HepG2 (cell line): Measurements from ENCODE around the gene ZDHHC7. TPM values are rescaled to one million over a fixed set of nuclear protein-coding genes. Genes with fewer than 3 reads are reported as not detected.

Source experiments
- HMG20B ChIP-seq: conservative IDR thresholded peaks from 2 replicates; pipeline ENCODE4 v1.6.1; 2016; ENCODE audit warnings: missing genetic modification reagents, missing compliant biosample characterization
- KDM5A ChIP-seq: fragments of 200-600 bp; sonication (generic); IDR thresholded peaks from 2 replicates; pipeline ENCODE4 v1.7.0; 2018; ENCODE audit warnings: antibody characterized with exemption, mild to moderate bottlenecking, low read length, borderline replicate concordance
- MAF1 ChIP-seq: sonication (generic); formaldehyde crosslinking; IDR thresholded peaks from 2 replicates; pipeline ENCODE4 v1.5.0; 2020; ENCODE audit warnings: missing genetic modification reagents, borderline replicate concordance
- PHF8 ChIP-seq: sonication (generic); formaldehyde crosslinking; IDR thresholded peaks from 2 replicates; pipeline ENCODE4 v1.5.0; 2020; ENCODE audit warnings: missing genetic modification reagents
- RAD21 ChIP-seq: fragments of 450-650 bp; formaldehyde crosslinking; IDR thresholded peaks from 2 replicates; pipeline ENCODE4 v1.5.0; 2020; ENCODE audit warnings: mild to moderate bottlenecking
- RARG ChIP-seq: sonication (generic); formaldehyde crosslinking; IDR thresholded peaks from 2 replicates; pipeline ENCODE4 v1.4.0; 2020; ENCODE audit warnings: low read depth, mild to moderate bottlenecking, missing genetic modification reagents
- REL ChIP-seq: sonication (generic); formaldehyde crosslinking; conservative IDR thresholded peaks from 2 replicates; pipeline ENCODE4 v1.8.0; 2022; ENCODE audit warnings: mild to moderate bottlenecking, missing genetic modification reagents, moderate library complexity
- SAP130 ChIP-seq: IDR thresholded peaks from 2 replicates; pipeline ENCODE4 v1.6.1; 2016; ENCODE audit warnings: low read depth
- SETDB1 ChIP-seq: sonication (generic); formaldehyde crosslinking; IDR thresholded peaks from 2 replicates; pipeline ENCODE4 v1.5.1; 2020; ENCODE audit warnings: missing genetic modification reagents, mild to moderate bottlenecking, borderline replicate concordance
- SSRP1 ChIP-seq: IDR thresholded peaks from 2 replicates; pipeline ENCODE4 v1.6.1; 2016; ENCODE audit warnings: control low read depth
- TEAD3 ChIP-seq: optimal IDR thresholded peaks from 2 replicates; pipeline ENCODE3; 2016; ENCODE audit warnings: borderline replicate concordance
- THYN1 ChIP-seq: sonication (generic); formaldehyde crosslinking; IDR thresholded peaks from 2 replicates; pipeline ENCODE4 v1.8.1; 2023; ENCODE audit warnings: low read depth, mild to moderate bottlenecking, moderate library complexity, missing genetic modification reagents, borderline replicate concordance
- ZNF101 ChIP-seq: sonication (generic); formaldehyde crosslinking; IDR thresholded peaks from 2 replicates; pipeline ENCODE4 v1.4.0; 2020; ENCODE audit warnings: mild to moderate bottlenecking, low read depth, missing genetic modification reagents, borderline replicate concordance
- ZNF20 ChIP-seq: sonication (generic); formaldehyde crosslinking; IDR thresholded peaks from 2 replicates; pipeline ENCODE4 v1.4.0; 2020; ENCODE audit warnings: mild to moderate bottlenecking, moderate library complexity, missing genetic modification reagents
- ZNF205 ChIP-seq: IDR thresholded peaks from 2 replicates; pipeline ENCODE4 v1.6.1; 2018; ENCODE audit warnings: missing biosample characterization, missing genetic modification reagents
- ZNF775 ChIP-seq: sonication (generic); formaldehyde crosslinking; IDR thresholded peaks from 2 replicates; pipeline ENCODE4 v1.4.0; 2020; ENCODE audit warnings: missing genetic modification reagents, mild to moderate bottlenecking, moderate library complexity, borderline replicate concordance
- ZNF788 ChIP-seq: sonication (generic); formaldehyde crosslinking; IDR thresholded peaks from 2 replicates; pipeline ENCODE4 v1.5.0; 2020; ENCODE audit warnings: mild to moderate bottlenecking, missing genetic modification reagents, borderline replicate concordance
- polyA plus RNA-seq, 8 experiments: library from polyadenylated mRNA; depleted of rRNA in 3 of 8; stranded (reverse) in 7 of 8; unstranded in 1 of 8; fragments of >200 nt; fragmentation: Illumina TruSeq in 4 of 8; extraction: Trizol in 4 of 8; gene quantifications; 2 replicates each; pipeline versions ENCODE4 v1.2.1 to v1.2.3, GENCODE V29; 2011 to 2016; ENCODE audit warnings: low read depth in 4 of 8, missing spikeins in 1 of 8, mixed read lengths in 1 of 8; ENCODE audit not compliant: insufficient read depth in 1 of 8
- total RNA-seq, 5 experiments: library from RNA; depleted of rRNA; stranded (reverse); fragments of >200 nt; fragmentation: Illumina TruSeq; extraction: Trizol; gene quantifications; 2 replicates each; pipeline ENCODE4 v1.2.3, GENCODE V29; 2016; ENCODE audit warnings: low read depth in 1 of 5
- TF ChIP-seq, protein P1 (sequence below): IDR thresholded peaks from 2 replicates; pipeline ENCODE4 v1.6.1; 2016; ENCODE audit warnings: low read depth, control low read depth
- TF ChIP-seq, protein P2 (sequence below): sonication (generic); formaldehyde crosslinking; IDR thresholded peaks from 2 replicates; pipeline ENCODE4 v1.5.0; 2020; ENCODE audit warnings: mild to moderate bottlenecking, low read depth, missing genetic modification reagents, borderline replicate concordance
- TF ChIP-seq, protein P3 (sequence below): sonication (generic); formaldehyde crosslinking; IDR thresholded peaks from 2 replicates; pipeline ENCODE4 v1.4.0; 2020; ENCODE audit warnings: mild to moderate bottlenecking, missing genetic modification reagents
- TF ChIP-seq, protein P4 (sequence below): IDR thresholded peaks from 2 replicates; pipeline ENCODE4 v1.6.1; 2016; ENCODE audit warnings: low read depth, borderline replicate concordance
- TF ChIP-seq, protein P5 (sequence below): sonication (generic); formaldehyde crosslinking; IDR thresholded peaks from 2 replicates; pipeline ENCODE4 v1.4.0; 2020; ENCODE audit warnings: missing genetic modification reagents; ENCODE audit errors: not compliant biosample characterization
- TF ChIP-seq, protein P6 (sequence below): sonication (generic); formaldehyde crosslinking; IDR thresholded peaks from 2 replicates; pipeline ENCODE4 v1.8.1; 2022; ENCODE audit warnings: low read depth, mild to moderate bottlenecking, missing genetic modification reagents

The ZDHHC7 gene
- total and polyA plus RNA-seq, 2 of the 13 experiments (the other 11 are each of a cell fraction or from before 2014, with no cell fraction given) = 46.8 to 67.6 TPM

DNA sequence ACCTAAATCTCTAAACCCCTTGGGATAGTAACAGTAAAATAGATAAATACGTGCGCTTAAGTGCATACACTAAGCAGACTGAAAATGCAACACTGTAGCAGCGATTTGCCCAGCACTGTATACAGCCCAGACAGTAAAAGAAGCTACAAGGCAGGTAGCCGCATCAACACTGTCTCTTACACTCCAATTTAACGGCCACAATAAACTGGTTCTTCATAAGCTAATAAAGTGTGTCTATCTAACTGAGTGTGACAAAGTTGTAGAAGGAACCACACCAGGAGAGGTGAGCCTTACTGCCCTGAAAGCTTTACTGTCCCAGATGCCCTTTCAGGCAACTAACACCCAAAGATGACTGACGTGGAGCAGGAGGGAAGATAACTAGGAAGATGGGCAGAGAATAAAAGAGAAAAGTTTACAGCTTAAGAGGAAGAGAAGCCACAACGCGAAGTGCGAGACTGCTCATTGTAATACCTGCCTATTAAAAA, 847 bp downstream of the ZDHHC7 start (continued):
- TF ChIP-seq, protein P1, sequence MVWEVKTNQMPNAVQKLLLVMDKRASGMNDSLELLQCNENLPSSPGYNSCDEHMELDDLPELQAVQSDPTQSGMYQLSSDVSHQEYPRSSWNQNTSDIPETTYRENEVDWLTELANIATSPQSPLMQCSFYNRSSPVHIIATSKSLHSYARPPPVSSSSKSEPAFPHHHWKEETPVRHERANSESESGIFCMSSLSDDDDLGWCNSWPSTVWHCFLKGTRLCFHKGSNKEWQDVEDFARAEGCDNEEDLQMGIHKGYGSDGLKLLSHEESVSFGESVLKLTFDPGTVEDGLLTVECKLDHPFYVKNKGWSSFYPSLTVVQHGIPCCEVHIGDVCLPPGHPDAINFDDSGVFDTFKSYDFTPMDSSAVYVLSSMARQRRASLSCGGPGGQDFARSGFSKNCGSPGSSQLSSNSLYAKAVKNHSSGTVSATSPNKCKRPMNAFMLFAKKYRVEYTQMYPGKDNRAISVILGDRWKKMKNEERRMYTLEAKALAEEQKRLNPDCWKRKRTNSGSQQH = peak; percentile 21; the same call in 1 of the 2 replicates
- no peak for TF ChIP-seq RAD21 (CRISPR knock-in tag)
- TF ChIP-seq ZNF775 (CRISPR knock-in tag) = no peak
- TF ChIP-seq KDM5A = no peak
- no peak for TF ChIP-seq ZNF20 (CRISPR knock-in tag)
- TF ChIP-seq, protein P2, sequence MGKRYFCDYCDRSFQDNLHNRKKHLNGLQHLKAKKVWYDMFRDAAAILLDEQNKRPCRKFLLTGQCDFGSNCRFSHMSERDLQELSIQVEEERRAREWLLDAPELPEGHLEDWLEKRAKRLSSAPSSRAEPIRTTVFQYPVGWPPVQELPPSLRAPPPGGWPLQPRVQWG (CRISPR knock-in tag) = no peak
- TF ChIP-seq ZNF101 (CRISPR knock-in tag) = no peak
- no peak for TF ChIP-seq PHF8
- no peak for TF ChIP-seq MAF1
- no peak for TF ChIP-seq ZNF788 (CRISPR knock-in tag)
- no peak for TF ChIP-seq RARG (CRISPR knock-in tag)
- TF ChIP-seq, protein P3, sequence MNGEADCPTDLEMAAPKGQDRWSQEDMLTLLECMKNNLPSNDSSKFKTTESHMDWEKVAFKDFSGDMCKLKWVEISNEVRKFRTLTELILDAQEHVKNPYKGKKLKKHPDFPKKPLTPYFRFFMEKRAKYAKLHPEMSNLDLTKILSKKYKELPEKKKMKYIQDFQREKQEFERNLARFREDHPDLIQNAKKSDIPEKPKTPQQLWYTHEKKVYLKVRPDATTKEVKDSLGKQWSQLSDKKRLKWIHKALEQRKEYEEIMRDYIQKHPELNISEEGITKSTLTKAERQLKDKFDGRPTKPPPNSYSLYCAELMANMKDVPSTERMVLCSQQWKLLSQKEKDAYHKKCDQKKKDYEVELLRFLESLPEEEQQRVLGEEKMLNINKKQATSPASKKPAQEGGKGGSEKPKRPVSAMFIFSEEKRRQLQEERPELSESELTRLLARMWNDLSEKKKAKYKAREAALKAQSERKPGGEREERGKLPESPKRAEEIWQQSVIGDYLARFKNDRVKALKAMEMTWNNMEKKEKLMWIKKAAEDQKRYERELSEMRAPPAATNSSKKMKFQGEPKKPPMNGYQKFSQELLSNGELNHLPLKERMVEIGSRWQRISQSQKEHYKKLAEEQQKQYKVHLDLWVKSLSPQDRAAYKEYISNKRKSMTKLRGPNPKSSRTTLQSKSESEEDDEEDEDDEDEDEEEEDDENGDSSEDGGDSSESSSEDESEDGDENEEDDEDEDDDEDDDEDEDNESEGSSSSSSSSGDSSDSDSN (CRISPR knock-in tag) = no peak; the same call in 1 of the 2 replicates
- TF ChIP-seq SAP130 (CRISPR knock-in tag) = 0 out of 2 replicates have a peak, but pooled peaks have one; percentile 20
- no peak for TF ChIP-seq TEAD3
- TF ChIP-seq, protein P4, sequence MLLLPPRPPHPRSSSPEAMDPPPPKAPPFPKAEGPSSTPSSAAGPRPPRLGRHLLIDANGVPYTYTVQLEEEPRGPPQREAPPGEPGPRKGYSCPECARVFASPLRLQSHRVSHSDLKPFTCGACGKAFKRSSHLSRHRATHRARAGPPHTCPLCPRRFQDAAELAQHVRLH (CRISPR knock-in tag) = no peak
- no peak for TF ChIP-seq HMG20B
- no peak; the same call in 1 of the 2 replicates for TF ChIP-seq REL (CRISPR knock-in tag)
- TF ChIP-seq, protein P5, sequence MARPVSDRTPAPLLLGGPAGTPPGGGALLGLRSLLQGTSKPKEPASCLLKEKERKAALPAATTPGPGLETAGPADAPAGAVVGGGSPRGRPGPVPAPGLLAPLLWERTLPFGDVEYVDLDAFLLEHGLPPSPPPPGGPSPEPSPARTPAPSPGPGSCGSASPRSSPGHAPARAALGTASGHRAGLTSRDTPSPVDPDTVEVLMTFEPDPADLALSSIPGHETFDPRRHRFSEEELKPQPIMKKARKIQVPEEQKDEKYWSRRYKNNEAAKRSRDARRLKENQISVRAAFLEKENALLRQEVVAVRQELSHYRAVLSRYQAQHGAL (CRISPR knock-in tag) = no peak
- no peak for TF ChIP-seq THYN1
- no peak for TF ChIP-seq SETDB1 (CRISPR knock-in tag)
- 0 out of 2 replicates have a peak, but pooled peaks have one; percentile 65 for TF ChIP-seq SSRP1
- 0 out of 2 replicates have a peak, but pooled peaks have one; percentile 22 for TF ChIP-seq ZNF205 (CRISPR knock-in tag)
- TF ChIP-seq, protein P6, sequence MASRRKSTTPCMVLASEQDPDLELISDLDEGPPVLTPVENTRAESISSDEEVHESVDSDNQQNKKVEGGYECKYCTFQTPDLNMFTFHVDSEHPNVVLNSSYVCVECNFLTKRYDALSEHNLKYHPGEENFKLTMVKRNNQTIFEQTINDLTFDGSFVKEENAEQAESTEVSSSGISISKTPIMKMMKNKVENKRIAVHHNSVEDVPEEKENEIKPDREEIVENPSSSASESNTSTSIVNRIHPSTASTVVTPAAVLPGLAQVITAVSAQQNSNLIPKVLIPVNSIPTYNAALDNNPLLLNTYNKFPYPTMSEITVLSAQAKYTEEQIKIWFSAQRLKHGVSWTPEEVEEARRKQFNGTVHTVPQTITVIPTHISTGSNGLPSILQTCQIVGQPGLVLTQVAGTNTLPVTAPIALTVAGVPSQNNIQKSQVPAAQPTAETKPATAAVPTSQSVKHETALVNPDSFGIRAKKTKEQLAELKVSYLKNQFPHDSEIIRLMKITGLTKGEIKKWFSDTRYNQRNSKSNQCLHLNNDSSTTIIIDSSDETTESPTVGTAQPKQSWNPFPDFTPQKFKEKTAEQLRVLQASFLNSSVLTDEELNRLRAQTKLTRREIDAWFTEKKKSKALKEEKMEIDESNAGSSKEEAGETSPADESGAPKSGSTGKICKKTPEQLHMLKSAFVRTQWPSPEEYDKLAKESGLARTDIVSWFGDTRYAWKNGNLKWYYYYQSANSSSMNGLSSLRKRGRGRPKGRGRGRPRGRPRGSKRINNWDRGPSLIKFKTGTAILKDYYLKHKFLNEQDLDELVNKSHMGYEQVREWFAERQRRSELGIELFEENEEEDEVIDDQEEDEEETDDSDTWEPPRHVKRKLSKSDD (CRISPR knock-in tag) = no peak
